ENCODE results near the gene RCN2.

Gene RCN2

GRCh38 chr15:76988867-76989780 lies 57.6 kb downstream of the RCN2 start:
- H3K27me3 Mint-ChIP-seq (ENCODE audit: low read depth): no peaks in the 10 kb centered on the region
- peak overlapping the region; percentile 79 for H3K4me3 Mint-ChIP-seq
- no peaks in the 10 kb centered on the region for H3K9me3 Mint-ChIP-seq
- peaks cover 67% of the 10 kb centered on the region for H3K4me1 Mint-ChIP-seq (ENCODE audit: low read depth)
- H3K27ac Mint-ChIP-seq: peak overlapping the region; percentile 100
- H3K36me3 Mint-ChIP-seq (ENCODE audit: low read depth): no peaks in the 10 kb centered on the region

GRCh38 chr15:76991048-76991447 lies 59.5 kb downstream of the RCN2 start:
- Mint-ChIP-seq H3K4me1 (ENCODE audit: low read depth) (peaks cover 67% of the 10 kb centered on the region), H3K9me3 (no peaks in the 10 kb centered on the region), H3K36me3 (ENCODE audit: low read depth) (peaks cover 4% of the 10 kb centered on the region), H3K27ac (no peak overlapping the region), H3K4me3 (no peak overlapping the region), H3K27me3 (ENCODE audit: low read depth) (no peaks in the 10 kb centered on the region)

GRCh38 chr15:76991741-76992645 lies 60.4 kb downstream of the RCN2 start:
- H3K4me3 Mint-ChIP-seq: no peak overlapping the region

GRCh38 chr15:76993114-76993725 lies 61.7 kb downstream of the RCN2 start:
- peaks cover 11% of the 10 kb centered on the region for H3K36me3 Mint-ChIP-seq (ENCODE audit: low read depth)
- H3K4me1 Mint-ChIP-seq (ENCODE audit: low read depth): peaks cover 70% of the 10 kb centered on the region
- peak overlapping the region; percentile 92 for H3K27ac Mint-ChIP-seq
- no peaks in the 10 kb centered on the region for H3K27me3 Mint-ChIP-seq (ENCODE audit: low read depth)
- H3K9me3 Mint-ChIP-seq: no peaks in the 10 kb centered on the region
- peak overlapping the region; percentile 97 for H3K4me3 Mint-ChIP-seq

More at GRCh38 chr15:76991741-76992645, 60.4 kb downstream of the RCN2 start:
- H3K27ac Mint-ChIP-seq: peak overlapping the region; percentile 36
- no peaks in the 10 kb centered on the region for H3K27me3 Mint-ChIP-seq (ENCODE audit: low read depth)
- H3K4me1 Mint-ChIP-seq (ENCODE audit: low read depth): peaks cover 65% of the 10 kb centered on the region
- H3K36me3 Mint-ChIP-seq (ENCODE audit: low read depth): peaks cover 4% of the 10 kb centered on the region
- no peaks in the 10 kb centered on the region for H3K9me3 Mint-ChIP-seq

- H3K27me3 Mint-ChIP-seq (ENCODE audit: low read depth): no peaks in the 10 kb centered on the region
- peak overlapping the region; percentile 97 for H3K4me3 Mint-ChIP-seq
- peak overlapping the region; percentile 92 for H3K27ac Mint-ChIP-seq
- no peaks in the 10 kb centered on the region for H3K9me3 Mint-ChIP-seq
- peaks cover 18% of the 10 kb centered on the region for H3K36me3 Mint-ChIP-seq (ENCODE audit: low read depth)
- H3K4me1 Mint-ChIP-seq (ENCODE audit: low read depth): peaks cover 70% of the 10 kb centered on the region
These were observed 62.5 kb downstream of the RCN2 start for GRCh38 chr15:76994001-76994400.

GRCh38 chr15:76994496-76994895 lies 62.9 kb downstream of the RCN2 start:
- no peaks in the 10 kb centered on the region for H3K27me3 Mint-ChIP-seq (ENCODE audit: low read depth)
- peak overlapping the region; percentile 92 for H3K27ac Mint-ChIP-seq
- peaks cover 21% of the 10 kb centered on the region for H3K36me3 Mint-ChIP-seq (ENCODE audit: low read depth)
- H3K9me3 Mint-ChIP-seq: no peaks in the 10 kb centered on the region
- peaks cover 72% of the 10 kb centered on the region for H3K4me1 Mint-ChIP-seq (ENCODE audit: low read depth)
- H3K4me3 Mint-ChIP-seq: peak overlapping the region; percentile 97

- Mint-ChIP-seq H3K36me3 (ENCODE audit: low read depth) (peaks cover 27% of the 10 kb centered on the region), H3K27ac (peak within 1 kb of the TSS; percentile 92), H3K4me3 (peak within 1 kb of the TSS; percentile 97), H3K27me3 (ENCODE audit: low read depth) (no peaks in the 10 kb centered on the region), H3K9me3 (no peaks in the 10 kb centered on the region), H3K4me1 (ENCODE audit: low read depth) (peaks cover 72% of the 10 kb centered on the region)
These were observed 63.7 kb downstream of the RCN2 start, which contains the start of gene PSTPIP1 for GRCh38 chr15:76994971-76995945. PSTPIP1 (plus strand) TSS chr15:76995126; CDS start chr15:76995574, 448 bp downstream.

- H3K27me3 Mint-ChIP-seq (ENCODE audit: low read depth): no peaks in the 10 kb centered on the region
- H3K27ac Mint-ChIP-seq: peak overlapping the region; percentile 92
- H3K4me1 Mint-ChIP-seq (ENCODE audit: low read depth): peaks cover 69% of the 10 kb centered on the region
- H3K9me3 Mint-ChIP-seq: no peaks in the 10 kb centered on the region
- H3K4me3 Mint-ChIP-seq: peak overlapping the region; percentile 97
- H3K36me3 Mint-ChIP-seq (ENCODE audit: low read depth): peaks cover 31% of the 10 kb centered on the region
These were observed 64.6 kb downstream of the RCN2 start for GRCh38 chr15:76996076-76996525.

GRCh38 chr15:76996526-76997401 lies 65.2 kb downstream of the RCN2 start:
- Mint-ChIP-seq H3K36me3 (ENCODE audit: low read depth) (peaks cover 38% of the 10 kb centered on the region), H3K27ac (peak overlapping the region; percentile 87), H3K4me1 (ENCODE audit: low read depth) (peaks cover 70% of the 10 kb centered on the region)

GRCh38 chr15:76998663-76999285 lies 67.2 kb downstream of the RCN2 start:
- no peaks in the 10 kb centered on the region for H3K27me3 Mint-ChIP-seq (ENCODE audit: low read depth)
- H3K4me3 Mint-ChIP-seq: peak overlapping the region; percentile 97
- H3K36me3 Mint-ChIP-seq (ENCODE audit: low read depth): peaks cover 51% of the 10 kb centered on the region
- H3K9me3 Mint-ChIP-seq: no peaks in the 10 kb centered on the region
- H3K27ac Mint-ChIP-seq: peak overlapping the region; percentile 87
- H3K4me1 Mint-ChIP-seq (ENCODE audit: low read depth): peaks cover 73% of the 10 kb centered on the region

More at GRCh38 chr15:76996526-76997401, 65.2 kb downstream of the RCN2 start:
- Mint-ChIP-seq H3K4me3 (peak overlapping the region; percentile 97), H3K9me3 (no peaks in the 10 kb centered on the region), H3K27me3 (ENCODE audit: low read depth) (no peaks in the 10 kb centered on the region)

GRCh38 chr15:76999996-77000395 lies 68.4 kb downstream of the RCN2 start:
- Mint-ChIP-seq H3K9me3 (no peaks in the 10 kb centered on the region), H3K4me3 (peak overlapping the region; percentile 97), H3K27ac (peak overlapping the region; percentile 41), H3K36me3 (ENCODE audit: low read depth) (peaks cover 61% of the 10 kb centered on the region), H3K4me1 (ENCODE audit: low read depth) (peaks cover 71% of the 10 kb centered on the region), H3K27me3 (ENCODE audit: low read depth) (no peaks in the 10 kb centered on the region)

GRCh38 chr15:77001351-77001750 lies 69.8 kb downstream of the RCN2 start:
- peaks cover 81% of the 10 kb centered on the region for H3K4me1 Mint-ChIP-seq (ENCODE audit: low read depth)
- peak overlapping the region; percentile 34 for H3K4me3 Mint-ChIP-seq
- H3K36me3 Mint-ChIP-seq (ENCODE audit: low read depth): peaks cover 64% of the 10 kb centered on the region
- no peaks in the 10 kb centered on the region for H3K27me3 Mint-ChIP-seq (ENCODE audit: low read depth)
- no peaks in the 10 kb centered on the region for H3K9me3 Mint-ChIP-seq
- H3K27ac Mint-ChIP-seq: peak overlapping the region; percentile 63
